GM12878 (cell line): ENCODE data around the gene OSBP. TPM values are rescaled to one million over a fixed set of nuclear protein-coding genes. Genes with fewer than 3 reads are reported as not detected.

Experiments
- ATAC-seq: fragments of 200-7000 bp; cut with Tn5 transposase; 3 replicates; pipeline ENCODE4 v1.9.1; 2020; ENCODE audit warnings: mild to moderate bottlenecking, moderate library complexity
- BruUV-seq: library from RNA; stranded (reverse); fragments of 400-500 nt; replicated peaks from 2 replicates; lab custom pipeline; 2021; lab: Mats Ljungman, UMichigan
- CTCF ChIA-PET: fragments of 300-600 bp; sonication (Branson Sonifier 250); formaldehyde crosslinking; extraction: SDS; loops from one replicate; lab custom pipeline; 2021; ENCODE audit warnings: inconsistent platforms; lab: Yijun Ruan, JAX
- POLR2A ChIA-PET: fragments of 350-600 bp; formaldehyde crosslinking; extraction: SDS; loops from one replicate; lab custom pipeline; 2021; ENCODE audit warnings: inconsistent platforms; lab: Charles Lee
- RAD21 ChIA-PET: fragments of 300-600 bp; sonication (Branson Sonifier 250); formaldehyde crosslinking; loops from one replicate; lab custom pipeline; 2023; ENCODE audit warnings: antibody characterized with exemption; ENCODE audit not compliant: unreplicated experiment; lab: Charles Lee
- SMC1A ChIA-PET: fragments of 300-600 bp; sonication (Branson Sonifier 250); formaldehyde crosslinking; loops from one replicate; lab custom pipeline; 2023; ENCODE audit not compliant: unreplicated experiment, uncharacterized antibody; lab: Charles Lee
- DNase-seq: peaks from one replicate; pipeline ENCODE4 v3.0.0-alpha.2; 2011; ENCODE audit warnings: low read depth, low spot score
- FAIRE-seq: peaks from 3 replicates; lab custom pipeline; 2011; peaks lifted over from hg19 to GRCh38; lab: Jason Lieb, UNC
- H2AFZ ChIP-seq: 2 replicates; pipeline ENCODE4 v1.6.0; 2011; ENCODE audit warnings: low read depth, low read length, control low read depth; ENCODE audit not compliant: control insufficient read depth
- H3K27ac ChIP-seq: 2 replicates; pipeline ENCODE4 v1.5.1; 2011; ENCODE audit warnings: control low read depth; ENCODE audit not compliant: control insufficient read depth, insufficient read depth
- H3K27me3 ChIP-seq, 2 experiments: replicated peaks in 1 of 2; 2 replicates each; pipeline versions ENCODE4 v1.6.0 to v1.6.1; 2011; ENCODE audit warnings: low read length in 1 of 2; ENCODE audit not compliant: control insufficient read depth in 2 of 2, insufficient read depth in 2 of 2
- H3K36me3 ChIP-seq, 2 experiments: 2 replicates each; pipeline ENCODE4 v1.5.1; 2011; ENCODE audit warnings: low read length in 1 of 2; ENCODE audit not compliant: control insufficient read depth in 2 of 2, insufficient read depth in 2 of 2
- H3K4me1 ChIP-seq: 2 replicates; pipeline ENCODE4 v1.6.1; 2011; ENCODE audit warnings: mild to moderate bottlenecking, low read length, moderate library complexity, mixed read lengths; ENCODE audit not compliant: control insufficient read depth, insufficient read depth
- H3K4me2 ChIP-seq: 2 replicates; pipeline ENCODE4 v1.6.0; 2011; ENCODE audit warnings: control low read depth; ENCODE audit not compliant: control insufficient read depth, insufficient read depth
- H3K4me3 ChIP-seq: fragments of 200-600 bp; sonication (generic); 2 replicates; pipeline ENCODE4 v1.5.1; 2016
- H3K79me2 ChIP-seq: 2 replicates; pipeline ENCODE4 v1.6.0; 2011; ENCODE audit warnings: low read length; ENCODE audit not compliant: control insufficient read depth, insufficient read depth
- H3K9ac ChIP-seq: 2 replicates; pipeline ENCODE4 v1.8.0; 2011; ENCODE audit warnings: low read length, control low read depth, mixed read lengths; ENCODE audit not compliant: control insufficient read depth, insufficient read depth
- H3K9me3 ChIP-seq: replicated peaks from 3 replicates; pipeline ENCODE4 v1.5.1; 2011; ENCODE audit warnings: mild to moderate bottlenecking, low read length; ENCODE audit not compliant: control insufficient read depth, insufficient read depth
- H4K20me1 ChIP-seq: 2 replicates; pipeline ENCODE4 v1.6.0; 2011; ENCODE audit not compliant: control insufficient read depth, insufficient read depth
- BMI1 ChIP-seq: fragments of 450-650 bp; IDR thresholded peaks from 2 replicates; pipeline ENCODE4 v1.6.1; 2016; ENCODE audit warnings: mild to moderate bottlenecking, moderate library complexity, borderline replicate concordance
- SIX5 ChIP-seq: IDR thresholded peaks from 2 replicates; pipeline ENCODE4 v1.6.1; 2011; ENCODE audit warnings: mild to moderate bottlenecking, low read depth, low read length, moderate library complexity; ENCODE audit not compliant: severe bottlenecking
- STAT1 ChIP-seq: fragments of 450-650 bp; conservative IDR thresholded peaks from 2 replicates; pipeline ENCODE4 v1.6.1; 2014; ENCODE audit warnings: antibody characterized with exemption, mild to moderate bottlenecking
- WGBS: methylation state at CpG from one replicate; pipeline ENCODE4 v1.1.6; 2016; ENCODE audit warnings: low lambda C conversion rate; ENCODE audit not compliant: insufficient replicate concordance, insufficient coverage; ENCODE audit errors: missing lambda C conversion rate; 5-methylcytosine and 5-hydroxymethylcytosine counted together
- in situ Hi-C: fragments of 300-500 bp; cut with MboI; formaldehyde crosslinking; loops from 9 replicates; pipeline ENCODE4 v1.14.3; 2018; ENCODE audit warnings: mixed read lengths
- intact Hi-C: fragments of 100-400 bp; cut with micrococcal nuclease; formaldehyde crosslinking; loops from one replicate; pipeline ENCODE4 v1.14.2; 2022; ENCODE audit not compliant: unreplicated experiment
- polyA plus RNA-seq, 11 experiments: library from polyadenylated mRNA; depleted of rRNA in 4 of 11; unstranded in 6 of 11; stranded (reverse) in 5 of 11; fragments of >200 nt; fragmentation: Nextera tagmentation in 4 of 11; fragmentation: Illumina TruSeq in 1 of 11; extraction: Ambion mirVana in 4 of 11; extraction: Trizol in 1 of 11; gene quantifications; 1 replicate in 1 of 11; 2 replicates in 10 of 11; pipeline versions ENCODE4 v1.2.1 to v1.2.3, GENCODE V29; 2011 to 2016; ENCODE audit warnings: inconsistent platforms in 2 of 11, missing spikeins in 2 of 11, low read depth in 1 of 11
- total RNA-seq, 4 experiments: library from RNA; depleted of rRNA in 3 of 4; stranded (reverse); fragments of >200 nt in 3 of 4; fragmentation: Illumina TruSeq in 1 of 4; extraction: Trizol in 1 of 4; gene quantifications; 2 replicates each; pipeline versions ENCODE4 v1.2.1 to v1.2.3, GENCODE V29; 2013 to 2021
- TF ChIP-seq, protein P1 (sequence below): IDR thresholded peaks from 2 replicates; pipeline ENCODE4 v1.6.1; 2012; ENCODE audit warnings: low read depth, low read length, improper control_type of control experiment
- TF ChIP-seq, protein P2 (sequence below): IDR thresholded peaks from 2 replicates; pipeline ENCODE4 v1.6.1; 2012; ENCODE audit warnings: mild to moderate bottlenecking, low read depth, low read length

Gene OSBP
- total and polyA plus RNA-seq, 10 of the 15 experiments (the other 5 are each of a cell fraction or from before 2014, with no cell fraction given), result 5.9 to 41.2 (median 21.7) TPM

DNA sequence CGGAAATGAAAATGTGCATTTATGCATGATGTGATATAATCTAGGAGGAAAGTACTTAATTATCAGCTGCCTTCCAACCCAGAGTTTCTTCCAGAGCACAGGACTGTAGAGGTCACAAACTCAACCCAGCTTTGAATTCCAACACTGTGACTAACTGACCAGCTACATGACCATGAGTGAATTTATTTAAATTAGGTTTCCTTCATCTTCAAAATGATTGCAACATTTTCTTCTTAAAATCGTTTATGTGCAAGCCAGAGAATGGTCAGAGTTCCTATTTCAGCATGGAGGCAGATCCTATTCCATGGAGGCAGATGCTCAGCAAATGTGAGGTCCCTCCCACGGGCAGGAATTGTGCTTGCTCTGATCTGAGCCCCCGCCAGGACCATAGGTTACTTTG is 42.4 kb downstream of the OSBP start:
- Histone ChIP-seq H3K36me3 (peaks cover 10 to 21% of the 10 kb centered on the region in 2 experiments; a peak in 3 of 4 replicates), H2AFZ (no peak overlapping the region), H3K4me2 (no peak overlapping the region), H3K4me3 (no peak overlapping the region), H3K4me1 (no peaks in the 10 kb centered on the region), H3K79me2 (no peaks in the 10 kb centered on the region), H3K9ac (no peak overlapping the region), H3K9me3 (no peaks in the 10 kb centered on the region), H3K27ac (no peak overlapping the region), H3K27me3 (no peaks in the 10 kb centered on the region), H4K20me1 (no peaks in the 10 kb centered on the region)
- 88% methylated on average over 4 of the region's 4 CpGs for WGBS
- in situ Hi-C loops (no loop called here), intact Hi-C loops (no loop called here)
- ChIA-PET CTCF (interaction anchor here (1.1 kb wide), 1 partner anchor 13 kb away, joined by 4 read pairs; no protein-coding TSS in a partner anchor), POLR2A (interaction anchor here (0.6 kb wide), 1 partner anchor 36 kb away, joined by 3 read pairs; no protein-coding TSS in a partner anchor), SMC1A (no interaction called here), RAD21 (no interaction called here)
- FAIRE-seq, result no peak
- DNase-seq, result no peak
- BruUV-seq, result no TSS peak
- no peak for ATAC-seq
- TF ChIP-seq, protein P1, sequence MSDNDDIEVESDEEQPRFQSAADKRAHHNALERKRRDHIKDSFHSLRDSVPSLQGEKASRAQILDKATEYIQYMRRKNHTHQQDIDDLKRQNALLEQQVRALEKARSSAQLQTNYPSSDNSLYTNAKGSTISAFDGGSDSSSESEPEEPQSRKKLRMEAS, result no peak
- TF ChIP-seq BMI1 (no peak), STAT1 (no peak), SIX5 (no peak)
- TF ChIP-seq, protein P2, sequence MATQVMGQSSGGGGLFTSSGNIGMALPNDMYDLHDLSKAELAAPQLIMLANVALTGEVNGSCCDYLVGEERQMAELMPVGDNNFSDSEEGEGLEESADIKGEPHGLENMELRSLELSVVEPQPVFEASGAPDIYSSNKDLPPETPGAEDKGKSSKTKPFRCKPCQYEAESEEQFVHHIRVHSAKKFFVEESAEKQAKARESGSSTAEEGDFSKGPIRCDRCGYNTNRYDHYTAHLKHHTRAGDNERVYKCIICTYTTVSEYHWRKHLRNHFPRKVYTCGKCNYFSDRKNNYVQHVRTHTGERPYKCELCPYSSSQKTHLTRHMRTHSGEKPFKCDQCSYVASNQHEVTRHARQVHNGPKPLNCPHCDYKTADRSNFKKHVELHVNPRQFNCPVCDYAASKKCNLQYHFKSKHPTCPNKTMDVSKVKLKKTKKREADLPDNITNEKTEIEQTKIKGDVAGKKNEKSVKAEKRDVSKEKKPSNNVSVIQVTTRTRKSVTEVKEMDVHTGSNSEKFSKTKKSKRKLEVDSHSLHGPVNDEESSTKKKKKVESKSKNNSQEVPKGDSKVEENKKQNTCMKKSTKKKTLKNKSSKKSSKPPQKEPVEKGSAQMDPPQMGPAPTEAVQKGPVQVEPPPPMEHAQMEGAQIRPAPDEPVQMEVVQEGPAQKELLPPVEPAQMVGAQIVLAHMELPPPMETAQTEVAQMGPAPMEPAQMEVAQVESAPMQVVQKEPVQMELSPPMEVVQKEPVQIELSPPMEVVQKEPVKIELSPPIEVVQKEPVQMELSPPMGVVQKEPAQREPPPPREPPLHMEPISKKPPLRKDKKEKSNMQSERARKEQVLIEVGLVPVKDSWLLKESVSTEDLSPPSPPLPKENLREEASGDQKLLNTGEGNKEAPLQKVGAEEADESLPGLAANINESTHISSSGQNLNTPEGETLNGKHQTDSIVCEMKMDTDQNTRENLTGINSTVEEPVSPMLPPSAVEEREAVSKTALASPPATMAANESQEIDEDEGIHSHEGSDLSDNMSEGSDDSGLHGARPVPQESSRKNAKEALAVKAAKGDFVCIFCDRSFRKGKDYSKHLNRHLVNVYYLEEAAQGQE, result no peak
